Measurements from ENCODE around the gene GAL3ST3. TPM values are rescaled to one million over a fixed set of nuclear protein-coding genes. Genes with fewer than 3 reads are reported as not detected.

GAL3ST3 gene
- polyA plus RNA-seq, 1 donor (not counting 4 experiments of a cell fraction or from before 2014, with no cell fraction given), result not detected

DNA sequence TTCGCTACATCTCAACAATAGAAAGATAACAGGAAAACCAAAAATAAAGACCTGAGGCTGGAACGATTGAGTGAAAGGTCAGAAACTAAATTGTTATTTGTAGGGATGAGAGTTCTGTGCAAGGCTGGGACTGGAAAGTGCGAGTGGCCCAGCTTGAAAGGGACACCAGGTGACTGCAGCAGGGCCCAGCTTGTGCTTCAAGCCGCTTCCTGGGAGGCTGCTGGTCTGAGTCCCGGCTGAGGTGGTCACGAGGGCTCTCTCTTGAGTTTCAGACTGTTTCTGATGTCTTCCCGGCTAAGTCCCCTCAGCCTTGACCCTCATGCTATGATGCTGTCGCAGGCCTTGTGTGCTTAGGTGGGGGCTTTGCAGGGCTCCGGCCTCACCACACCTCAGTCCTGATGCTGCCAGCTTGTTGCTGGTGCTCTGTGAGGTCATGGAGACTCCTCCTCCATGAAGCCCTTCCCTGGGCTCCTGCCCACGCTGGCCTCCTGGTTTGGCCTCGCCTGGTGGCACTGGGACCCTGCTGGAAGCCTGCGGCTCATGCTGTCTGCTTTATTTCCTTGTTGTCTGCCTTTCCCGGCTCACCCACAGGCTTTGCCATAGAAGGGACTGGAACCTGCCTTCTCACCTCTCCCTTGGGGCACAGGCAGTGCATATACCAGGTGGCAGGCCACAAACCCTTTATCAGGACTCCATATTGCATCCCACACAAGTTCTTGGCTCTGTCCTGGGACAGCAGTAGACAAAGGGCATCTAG, 42.6 kb downstream of the GAL3ST3 start:
- DNase-seq (ENCODE audit: low read depth, low spot score) (no peak), FAIRE-seq (no peak)
- peaks cover 23% of the 10 kb centered on the region for H3K79me2 ChIP-seq (ENCODE audit: control insufficient read depth, insufficient read depth, low read length)
- peaks cover 27% of the 10 kb centered on the region for H3K4me1 ChIP-seq (ENCODE audit: control insufficient read depth, extremely low read depth, insufficient read depth, low read length)
- no peak overlapping the region for H3K4me3 ChIP-seq (ENCODE audit: control insufficient read depth in 2 of 3, extremely low read depth in 1 of 3, insufficient read depth in 2 of 3, low read depth in 1 of 3, low read length in 3 of 3)
- no peak overlapping the region for H3K9ac ChIP-seq (ENCODE audit: control insufficient read depth, extremely low read depth, insufficient read depth, low read length)
- no peaks in the 10 kb centered on the region for H3K9me1 ChIP-seq (ENCODE audit: control insufficient read depth, extremely low read depth, insufficient read depth, low read length)
- H3K27me3 ChIP-seq (ENCODE audit: control insufficient read depth, extremely low read depth, insufficient read depth, low read length), result no peaks in the 10 kb centered on the region
- H3K36me3 ChIP-seq (ENCODE audit: control insufficient read depth in 2 of 2, extremely low read depth in 1 of 2, insufficient read depth in 2 of 2, low read length in 2 of 2), result peaks cover 6 to 7% of the 10 kb centered on the region in 2 experiments
- H3K9me3 ChIP-seq (ENCODE audit: control insufficient read depth, low read depth, low read length), result no peaks in the 10 kb centered on the region
- H4K20me1 ChIP-seq (ENCODE audit: control insufficient read depth, extremely low read depth, insufficient read depth, low read length), result no peaks in the 10 kb centered on the region
- no peak for TF ChIP-seq EZH2 (IDR thresholded peaks at IDR 0.05; ENCODE audit: low read length)
- TF ChIP-seq, protein P1, sequence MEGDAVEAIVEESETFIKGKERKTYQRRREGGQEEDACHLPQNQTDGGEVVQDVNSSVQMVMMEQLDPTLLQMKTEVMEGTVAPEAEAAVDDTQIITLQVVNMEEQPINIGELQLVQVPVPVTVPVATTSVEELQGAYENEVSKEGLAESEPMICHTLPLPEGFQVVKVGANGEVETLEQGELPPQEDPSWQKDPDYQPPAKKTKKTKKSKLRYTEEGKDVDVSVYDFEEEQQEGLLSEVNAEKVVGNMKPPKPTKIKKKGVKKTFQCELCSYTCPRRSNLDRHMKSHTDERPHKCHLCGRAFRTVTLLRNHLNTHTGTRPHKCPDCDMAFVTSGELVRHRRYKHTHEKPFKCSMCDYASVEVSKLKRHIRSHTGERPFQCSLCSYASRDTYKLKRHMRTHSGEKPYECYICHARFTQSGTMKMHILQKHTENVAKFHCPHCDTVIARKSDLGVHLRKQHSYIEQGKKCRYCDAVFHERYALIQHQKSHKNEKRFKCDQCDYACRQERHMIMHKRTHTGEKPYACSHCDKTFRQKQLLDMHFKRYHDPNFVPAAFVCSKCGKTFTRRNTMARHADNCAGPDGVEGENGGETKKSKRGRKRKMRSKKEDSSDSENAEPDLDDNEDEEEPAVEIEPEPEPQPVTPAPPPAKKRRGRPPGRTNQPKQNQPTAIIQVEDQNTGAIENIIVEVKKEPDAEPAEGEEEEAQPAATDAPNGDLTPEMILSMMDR (optimal IDR thresholded peaks at IDR 0.05 in 1 of 3, IDR thresholded peaks at IDR 0.05 in 1 of 3, conservative IDR thresholded peaks at IDR 0.05 in 1 of 3; ENCODE audit: extremely low read depth in 1 of 3, insufficient read depth in 2 of 3, low read length in 3 of 3), result no peak
- H3K27ac ChIP-seq (ENCODE audit: control insufficient read depth, insufficient read depth, low read length), result no peak overlapping the region
- no peak overlapping the region for H3K4me2 ChIP-seq (ENCODE audit: control insufficient read depth, extremely low read depth, insufficient read depth, low read depth, low read length)
- dilution Hi-C loops (cut with MboI; ENCODE audit: extremely low pct_ligation_motif_present, low sequenced_read_pairs), result no loop called here
- H2AFZ ChIP-seq (ENCODE audit: control insufficient read depth, low read length), result no peak overlapping the region

DNA sequence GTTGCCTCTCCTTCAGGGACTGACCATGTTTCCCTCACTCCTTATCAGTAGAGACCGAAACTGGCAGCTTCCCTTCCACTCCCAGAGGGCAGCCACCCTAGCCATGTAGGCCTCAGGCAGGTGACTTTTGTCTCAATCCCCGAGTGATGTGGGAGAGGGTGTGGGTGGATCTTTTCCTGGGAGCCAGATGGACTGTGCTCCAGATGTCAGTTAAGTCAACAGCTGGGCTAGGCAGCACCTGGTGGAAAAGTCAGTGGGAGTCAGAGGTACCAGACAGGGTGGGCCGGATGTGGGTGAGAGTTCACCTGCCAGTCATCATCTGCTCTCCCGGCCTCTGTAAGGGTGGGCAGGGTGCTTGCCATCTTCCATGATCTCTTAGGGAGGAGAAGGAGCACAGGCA, 44.8 kb downstream of the GAL3ST3 start:
- peaks cover 26% of the 10 kb centered on the region for H3K4me1 ChIP-seq (ENCODE audit: control insufficient read depth, extremely low read depth, insufficient read depth, low read length)

More for the DNA sequence above, 44.8 kb downstream of the GAL3ST3 start:
- Histone ChIP-seq H3K4me3 (ENCODE audit: control insufficient read depth in 2 of 3, extremely low read depth in 1 of 3, insufficient read depth in 2 of 3, low read depth in 1 of 3, low read length in 3 of 3) (no peak overlapping the region), H4K20me1 (ENCODE audit: control insufficient read depth, extremely low read depth, insufficient read depth, low read length) (no peaks in the 10 kb centered on the region), H3K9me1 (ENCODE audit: control insufficient read depth, extremely low read depth, insufficient read depth, low read length) (peaks cover 2% of the 10 kb centered on the region), H3K4me2 (ENCODE audit: control insufficient read depth, extremely low read depth, insufficient read depth, low read depth, low read length) (no peak overlapping the region), H3K79me2 (ENCODE audit: control insufficient read depth, insufficient read depth, low read length) (peaks cover 40% of the 10 kb centered on the region), H3K27me3 (ENCODE audit: control insufficient read depth, extremely low read depth, insufficient read depth, low read length) (no peaks in the 10 kb centered on the region), H3K36me3 (ENCODE audit: control insufficient read depth in 2 of 2, extremely low read depth in 1 of 2, insufficient read depth in 2 of 2, low read length in 2 of 2) (peaks cover 15 to 19% of the 10 kb centered on the region in 2 experiments), H2AFZ (ENCODE audit: control insufficient read depth, low read length) (no peak overlapping the region), H3K9me3 (ENCODE audit: control insufficient read depth, low read depth, low read length) (no peaks in the 10 kb centered on the region), H3K9ac (ENCODE audit: control insufficient read depth, extremely low read depth, insufficient read depth, low read length) (no peak overlapping the region), H3K27ac (ENCODE audit: control insufficient read depth, insufficient read depth, low read length) (no peak overlapping the region)
- DNase-seq (ENCODE audit: low read depth, low spot score), result no peak
- FAIRE-seq, result no peak
- dilution Hi-C loops (cut with MboI; ENCODE audit: extremely low pct_ligation_motif_present, low sequenced_read_pairs), result no loop called here
- TF ChIP-seq, protein P1 (optimal IDR thresholded peaks at IDR 0.05 in 1 of 3, IDR thresholded peaks at IDR 0.05 in 1 of 3, conservative IDR thresholded peaks at IDR 0.05 in 1 of 3; ENCODE audit: extremely low read depth in 1 of 3, insufficient read depth in 2 of 3, low read length in 3 of 3), result no peak
- no peak for TF ChIP-seq EZH2 (IDR thresholded peaks at IDR 0.05; ENCODE audit: low read length)

All from keratinocyte (primary cell).